Measurements from ENCODE around the gene TSPAN9.

DNA sequence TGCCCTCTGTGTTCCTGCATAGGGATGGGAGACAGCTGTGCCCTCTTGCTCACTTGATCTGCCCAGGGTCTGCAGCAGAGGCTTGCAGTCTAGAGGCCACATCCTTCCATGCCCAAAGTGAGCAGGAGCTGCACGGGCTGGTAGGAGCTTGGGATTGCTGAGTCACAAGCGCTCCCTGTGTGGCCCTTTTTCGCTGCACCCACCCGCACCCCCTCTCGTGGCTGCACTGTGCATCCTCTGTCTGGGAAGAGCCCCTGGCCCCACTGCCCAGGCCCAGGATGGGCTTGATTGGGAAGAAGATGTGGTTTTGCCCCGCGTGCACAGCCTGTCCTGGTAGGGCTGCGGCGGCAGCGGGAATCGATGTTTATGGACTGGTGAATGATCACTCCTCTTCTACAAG, 192.4 kb downstream of the TSPAN9 start:
- TF ChIP-seq, protein P1, sequence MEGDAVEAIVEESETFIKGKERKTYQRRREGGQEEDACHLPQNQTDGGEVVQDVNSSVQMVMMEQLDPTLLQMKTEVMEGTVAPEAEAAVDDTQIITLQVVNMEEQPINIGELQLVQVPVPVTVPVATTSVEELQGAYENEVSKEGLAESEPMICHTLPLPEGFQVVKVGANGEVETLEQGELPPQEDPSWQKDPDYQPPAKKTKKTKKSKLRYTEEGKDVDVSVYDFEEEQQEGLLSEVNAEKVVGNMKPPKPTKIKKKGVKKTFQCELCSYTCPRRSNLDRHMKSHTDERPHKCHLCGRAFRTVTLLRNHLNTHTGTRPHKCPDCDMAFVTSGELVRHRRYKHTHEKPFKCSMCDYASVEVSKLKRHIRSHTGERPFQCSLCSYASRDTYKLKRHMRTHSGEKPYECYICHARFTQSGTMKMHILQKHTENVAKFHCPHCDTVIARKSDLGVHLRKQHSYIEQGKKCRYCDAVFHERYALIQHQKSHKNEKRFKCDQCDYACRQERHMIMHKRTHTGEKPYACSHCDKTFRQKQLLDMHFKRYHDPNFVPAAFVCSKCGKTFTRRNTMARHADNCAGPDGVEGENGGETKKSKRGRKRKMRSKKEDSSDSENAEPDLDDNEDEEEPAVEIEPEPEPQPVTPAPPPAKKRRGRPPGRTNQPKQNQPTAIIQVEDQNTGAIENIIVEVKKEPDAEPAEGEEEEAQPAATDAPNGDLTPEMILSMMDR (IDR thresholded peaks at IDR 0.05; ENCODE audit: insufficient read depth, low read length, poor library complexity, severe bottlenecking) = no peak
- TF ChIP-seq EZH2phosphoT487 (conservative IDR thresholded peaks at IDR 0.05; ENCODE audit: low read length) = no peak

Measured in SU-DHL-6 (cell line).